ENCODE results near the gene TYW1.
"Not testable (repeated sequence)": the region's sequence is repeated elsewhere in the genome, so short reads cannot be mapped to it uniquely, and the experiment has no call there.

DNA sequence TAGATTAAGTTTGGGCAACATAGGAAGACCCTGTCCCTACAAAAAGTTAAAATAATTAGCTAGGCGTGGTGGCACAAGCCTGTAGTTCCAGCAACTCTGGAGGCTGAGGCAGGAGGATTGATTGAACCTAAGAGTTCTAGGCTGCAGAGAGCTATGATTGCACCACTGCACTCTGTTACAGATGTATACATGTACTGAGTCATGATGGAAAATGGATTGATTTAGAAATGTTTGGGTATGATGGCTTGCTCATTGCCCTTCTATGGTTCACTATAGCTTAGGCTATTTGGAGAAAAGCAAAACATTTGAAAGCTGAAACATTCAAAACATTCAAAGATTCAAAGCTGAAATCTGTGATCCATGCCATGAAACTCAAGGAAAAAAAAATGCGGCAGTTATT is 17.6 kb upstream of the TYW1 start:
- TF ChIP-seq SP1 (IDR thresholded peaks at IDR 0.05); FOXK2 (IDR thresholded peaks at IDR 0.05); PKNOX1 (IDR thresholded peaks at IDR 0.05); HDGF (IDR thresholded peaks at IDR 0.05; ENCODE audit: borderline replicate concordance); BHLHE40 (IDR thresholded peaks at IDR 0.05; ENCODE audit: borderline replicate concordance); LEF1 (IDR thresholded peaks at IDR 0.05; ENCODE audit: borderline replicate concordance); L3MBTL2 (conservative IDR thresholded peaks at IDR 0.05); SUZ12 (IDR thresholded peaks at IDR 0.05); FOXM1 (IDR thresholded peaks at IDR 0.05; ENCODE audit: borderline replicate concordance); ZNF384 (IDR thresholded peaks at IDR 0.05); ELF4 (IDR thresholded peaks at IDR 0.05); ARNT (IDR thresholded peaks at IDR 0.05); TARDBP (IDR thresholded peaks at IDR 0.05): not testable (repeated sequence)
